A172 (cell line): ENCODE results near the gene SKI. TPM values are rescaled to one million over a fixed set of nuclear protein-coding genes. Genes with fewer than 3 reads are reported as not detected.
A peak's percentile ranks its signal among the peaks of the same experiment; 100 is the strongest.

Experiments
- DNase-seq: peaks from one replicate; pipeline ENCODE4 v3.0.0-alpha.2; 2015; ENCODE audit warnings: low spot score
- total RNA-seq: library from RNA; depleted of rRNA; stranded (reverse); fragments of >200 nt; shearing (Covaris generic); gene quantifications from 2 replicates; pipeline ENCODE4 v1.2.3, GENCODE V29; 2014; rRNA removed

SKI gene
- 4.1 and 14.8 TPM in 2 replicates for total RNA-seq

DNA sequence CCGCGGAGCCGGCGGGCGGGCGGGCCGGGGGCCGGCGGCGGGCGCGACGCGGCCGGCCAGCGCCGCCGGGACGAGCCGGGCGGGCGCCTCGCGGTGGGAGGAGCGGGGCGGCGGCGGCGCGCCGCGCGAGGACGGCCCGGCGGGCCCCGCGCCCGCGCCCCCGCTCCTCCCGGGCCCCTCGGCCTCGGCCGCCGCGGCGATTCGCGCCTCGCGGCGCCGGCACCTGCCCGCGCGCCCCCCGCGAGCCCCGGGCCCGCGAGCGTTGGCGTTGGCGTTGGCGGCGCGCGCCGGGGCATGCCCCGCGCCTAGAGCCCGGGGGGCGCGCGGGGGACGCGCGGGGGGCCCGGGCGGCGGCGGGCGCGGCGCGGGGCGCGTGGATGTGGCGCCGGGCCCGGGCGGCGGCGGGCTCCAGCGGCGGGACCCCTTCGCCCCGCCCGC lies at the start of gene SKI:
Gene SKI, plus strand, starts transcription at position 163 of the 438 bp plus-strand sequence. CDS start 448 bp downstream, outside the sequence.
- no peak for DNase-seq

GRCh38 chr1:2178875-2179274 lies 49.2 kb upstream of the SKI start:
- no peak for DNase-seq

GRCh38 chr1:2179283-2180013 lies 48.7 kb upstream of the SKI start:
- no peak for DNase-seq

GRCh38 chr1:2180297-2181245 lies 47.5 kb upstream of the SKI start:
- peak; percentile 59 for DNase-seq

GRCh38 chr1:2181271-2181670 lies 46.8 kb upstream of the SKI start:
- no peak for DNase-seq

DNA sequence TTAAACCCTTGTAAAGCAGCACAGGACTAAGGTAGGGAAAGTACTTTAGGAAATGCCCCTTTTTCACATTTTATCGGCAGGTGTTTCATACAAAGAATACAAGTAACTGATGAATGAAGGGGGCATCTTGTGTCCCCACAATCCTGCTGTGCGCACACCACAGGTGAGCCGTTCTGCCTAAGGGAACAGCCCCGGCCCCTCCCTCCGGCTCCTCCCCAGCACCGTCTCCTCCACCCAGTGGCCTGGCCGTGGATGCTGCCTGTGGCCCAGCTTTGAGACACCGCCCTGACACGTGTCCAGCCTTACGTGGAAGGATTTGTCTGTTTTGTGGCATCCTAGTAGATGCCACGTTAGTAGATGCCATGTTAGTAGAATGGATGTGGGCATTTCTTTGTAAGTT lies 46.4 kb upstream of the SKI start:
- DNase-seq: no peak

- DNase-seq: no peak
These were observed 45.7 kb upstream of the SKI start for GRCh38 chr1:2182376-2182775.

- DNase-seq: no peak
These were observed 44.2 kb upstream of the SKI start for GRCh38 chr1:2183937-2184334.

DNA sequence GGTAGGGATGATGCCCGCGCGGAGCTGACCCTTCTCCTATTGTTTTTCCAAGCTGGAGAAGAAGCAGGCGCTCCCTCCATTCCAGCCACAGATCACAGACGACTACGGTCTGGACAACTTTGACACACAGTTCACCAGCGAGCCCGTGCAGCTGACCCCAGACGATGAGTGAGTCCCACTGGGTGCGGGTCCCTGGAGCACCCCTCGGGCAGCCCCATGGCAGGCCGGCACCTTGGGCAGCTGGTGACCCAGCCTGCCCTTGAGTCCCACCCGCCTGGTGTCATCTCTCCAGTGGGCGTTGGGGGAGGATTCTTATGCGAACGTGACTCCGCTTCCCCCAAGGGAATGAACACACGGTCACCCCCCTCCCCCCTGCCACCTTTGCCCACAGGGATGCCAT lies 43.6 kb upstream of the SKI start:
- no peak for DNase-seq

DNA sequence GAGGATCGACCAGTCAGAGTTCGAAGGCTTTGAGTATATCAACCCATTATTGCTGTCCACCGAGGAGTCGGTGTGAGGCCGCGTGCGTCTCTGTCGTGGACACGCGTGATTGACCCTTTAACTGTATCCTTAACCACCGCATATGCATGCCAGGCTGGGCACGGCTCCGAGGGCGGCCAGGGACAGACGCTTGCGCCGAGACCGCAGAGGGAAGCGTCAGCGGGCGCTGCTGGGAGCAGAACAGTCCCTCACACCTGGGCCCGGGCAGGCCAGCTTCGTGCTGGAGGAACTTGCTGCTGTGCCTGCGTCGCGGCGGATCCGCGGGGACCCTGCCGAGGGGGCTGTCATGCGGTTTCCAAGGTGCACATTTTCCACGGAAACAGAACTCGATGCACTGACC lies 43.2 kb upstream of the SKI start:
- no peak for DNase-seq

- DNase-seq: no peak
These were observed 42.0 kb upstream of the SKI start for GRCh38 chr1:2185880-2186855.

DNA sequence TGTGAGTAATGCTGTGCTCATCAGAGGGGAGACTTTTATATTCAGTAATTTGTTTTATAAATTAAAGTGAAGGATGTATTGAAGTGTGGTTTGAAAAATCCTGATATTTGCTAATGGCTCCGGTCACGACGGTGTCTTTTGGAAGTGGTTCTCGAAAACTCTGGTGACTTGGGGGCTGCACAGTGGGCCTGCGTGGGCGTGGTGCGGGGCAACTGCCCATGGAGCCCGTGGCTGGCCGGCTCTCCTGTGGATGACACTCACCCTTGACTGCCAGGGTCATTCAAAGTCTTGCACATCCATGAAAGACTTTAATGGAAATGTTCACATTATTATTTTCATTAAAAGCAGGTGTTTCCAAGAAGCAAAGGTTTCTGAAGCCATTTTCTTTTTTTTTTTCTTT lies 41.2 kb upstream of the SKI start:
- no peak for DNase-seq

DNA sequence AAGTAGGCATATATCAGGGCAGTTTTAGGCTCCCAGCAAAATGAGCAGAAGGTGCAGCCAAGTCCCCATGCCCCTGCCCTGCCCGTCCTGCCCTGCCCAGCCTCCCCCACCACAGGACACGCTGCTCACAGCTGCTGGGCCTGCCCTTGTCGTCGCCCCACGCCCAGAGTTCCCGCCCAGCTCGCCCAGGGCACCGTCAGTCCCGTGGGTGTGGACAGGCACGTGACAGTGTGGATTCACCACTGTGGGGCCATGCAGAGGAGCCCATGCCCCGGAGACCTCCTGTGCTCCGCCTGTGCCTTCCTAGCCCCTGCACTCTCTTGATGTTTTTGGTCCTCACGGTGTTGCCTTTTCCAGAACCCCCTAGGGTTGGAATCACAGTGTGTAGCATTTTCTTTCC lies 40.5 kb upstream of the SKI start:
- DNase-seq: no peak

DNA sequence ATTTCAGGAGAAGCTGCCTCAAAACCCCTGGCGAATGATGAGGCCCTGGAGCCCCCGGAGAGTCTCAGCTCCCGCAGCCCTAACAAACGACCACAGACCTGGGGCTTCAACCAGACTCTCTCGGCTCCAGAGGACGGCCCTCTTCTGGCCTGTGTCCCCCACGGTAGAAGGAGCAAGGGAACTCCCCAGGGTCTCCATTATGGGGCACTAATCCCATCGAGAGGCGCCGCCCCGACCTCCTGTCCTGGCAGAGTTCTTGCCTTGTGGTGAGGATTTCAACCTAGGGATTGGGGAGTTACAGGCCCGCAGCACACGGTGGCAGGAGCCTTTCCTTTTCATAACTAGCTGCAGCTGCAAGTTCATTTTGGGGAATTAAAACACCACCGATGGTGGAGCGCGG lies 39.8 kb upstream of the SKI start:
- DNase-seq: no peak

DNA sequence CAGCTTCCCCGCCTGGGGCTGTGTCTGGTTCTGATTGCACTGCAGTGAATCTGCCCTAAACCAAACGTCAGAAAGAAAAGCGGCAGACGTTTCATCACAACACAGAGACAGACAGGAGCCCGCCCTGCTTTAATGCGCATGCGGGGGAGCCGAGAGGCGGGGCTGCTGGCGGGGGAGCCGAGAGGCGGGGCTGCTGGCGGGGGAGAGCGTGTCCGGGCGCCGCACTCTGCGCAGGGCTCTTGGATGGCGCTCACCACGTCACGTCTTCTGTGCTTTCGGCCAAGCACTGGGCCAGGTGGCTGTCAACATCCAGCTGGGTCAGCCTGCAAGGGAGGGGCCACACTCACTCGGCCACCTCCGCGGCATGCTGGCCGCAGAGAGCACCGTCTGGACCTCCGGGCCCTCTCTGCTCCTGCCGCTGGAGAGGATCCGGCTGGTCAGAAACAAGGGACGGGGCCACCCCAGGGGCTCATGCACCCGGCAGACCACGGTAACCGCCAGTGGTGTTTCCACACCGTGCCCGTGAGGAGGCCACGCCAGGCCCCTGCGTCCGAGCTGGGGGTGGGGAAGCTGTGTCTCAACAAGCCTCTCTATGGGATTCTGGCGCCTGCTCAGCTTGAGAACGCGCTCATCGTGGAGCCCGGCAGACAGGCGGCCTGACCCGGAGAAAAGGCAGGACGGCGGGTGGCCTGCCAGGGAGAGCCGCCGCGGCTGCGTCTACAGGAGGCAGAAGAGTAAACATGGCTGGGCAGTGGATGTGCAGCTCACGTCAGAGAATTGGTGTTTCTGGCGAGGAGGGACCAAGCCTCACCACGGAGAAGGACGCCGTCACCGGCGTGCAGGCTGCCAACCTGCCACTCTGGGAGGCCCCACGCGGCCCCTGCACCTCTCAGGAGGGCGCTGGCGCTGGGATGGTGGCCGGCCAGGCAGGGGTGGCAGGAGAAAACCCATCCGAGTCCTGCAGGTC lies 38.4 kb upstream of the SKI start:
- DNase-seq: peak; percentile 85

DNA sequence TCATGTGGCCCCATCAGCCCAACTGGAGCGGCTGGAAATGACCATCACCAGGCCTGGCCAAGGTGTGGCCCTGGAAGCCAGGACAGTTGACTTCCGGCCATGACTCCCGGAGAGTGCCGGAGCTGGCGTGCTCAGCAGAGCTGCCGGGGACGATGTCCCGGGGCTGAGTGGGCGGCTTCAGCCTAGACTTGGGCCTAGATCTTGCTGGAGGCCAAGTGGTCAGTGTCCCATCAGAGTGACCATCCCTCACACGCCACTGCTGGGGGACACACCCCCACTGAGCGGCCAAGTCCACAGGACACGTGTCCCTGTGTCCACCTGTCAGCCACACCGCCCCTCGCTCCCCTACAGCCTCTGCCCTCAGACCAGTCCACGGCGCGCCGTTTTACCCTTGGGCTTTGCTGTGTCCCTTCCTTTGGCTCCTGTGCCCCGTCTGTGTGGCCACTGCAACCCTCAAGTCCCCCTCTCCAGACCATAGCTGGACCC lies 37.6 kb upstream of the SKI start:
- no peak for DNase-seq

DNA sequence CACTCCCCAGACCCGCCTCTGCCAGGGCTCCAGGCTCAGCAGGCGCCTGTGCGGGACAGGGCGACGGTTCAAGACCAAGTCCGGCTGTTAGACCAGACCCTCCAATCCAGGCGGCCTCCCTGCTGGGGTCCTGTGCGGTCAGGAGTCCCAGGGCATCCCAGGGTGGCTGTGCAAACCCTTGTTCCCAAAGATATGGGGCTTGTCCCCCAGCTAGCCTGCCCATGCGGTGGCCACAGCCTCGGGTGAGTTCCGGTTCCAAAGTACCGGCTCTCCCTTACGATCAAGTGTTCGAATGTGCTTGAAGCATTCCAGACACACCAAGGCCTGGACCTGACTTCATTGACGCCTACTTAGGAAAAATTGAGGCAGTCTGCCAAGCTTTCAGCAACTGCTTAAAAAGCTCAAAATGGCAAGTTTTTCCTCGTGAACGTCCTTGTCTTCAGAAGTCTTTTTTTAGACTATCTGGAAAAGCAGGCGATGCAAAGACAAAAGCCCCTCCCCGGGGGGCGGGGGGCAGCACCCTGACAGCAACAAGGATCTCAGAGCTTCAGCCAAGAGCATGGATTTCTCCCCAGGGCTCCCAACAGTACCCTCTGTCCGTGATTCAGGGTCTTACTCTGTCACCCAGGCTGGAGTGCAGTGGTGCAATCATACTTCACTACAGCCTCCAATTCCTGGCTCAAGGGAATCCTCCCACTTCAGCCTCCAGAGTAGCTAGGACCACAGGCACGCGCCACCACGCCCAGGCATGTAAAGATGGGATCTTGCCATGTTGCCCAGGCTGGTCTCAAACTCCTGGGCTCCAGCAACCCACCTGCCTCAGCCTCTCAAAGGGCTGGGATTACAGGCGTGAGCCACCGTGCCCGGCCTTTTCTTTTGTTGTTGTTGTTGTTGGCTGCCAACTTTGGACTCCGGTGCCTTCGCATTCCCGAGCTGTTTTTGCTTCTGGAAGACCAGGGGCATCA lies 35.8 kb upstream of the SKI start:
- DNase-seq: no peak

DNA sequence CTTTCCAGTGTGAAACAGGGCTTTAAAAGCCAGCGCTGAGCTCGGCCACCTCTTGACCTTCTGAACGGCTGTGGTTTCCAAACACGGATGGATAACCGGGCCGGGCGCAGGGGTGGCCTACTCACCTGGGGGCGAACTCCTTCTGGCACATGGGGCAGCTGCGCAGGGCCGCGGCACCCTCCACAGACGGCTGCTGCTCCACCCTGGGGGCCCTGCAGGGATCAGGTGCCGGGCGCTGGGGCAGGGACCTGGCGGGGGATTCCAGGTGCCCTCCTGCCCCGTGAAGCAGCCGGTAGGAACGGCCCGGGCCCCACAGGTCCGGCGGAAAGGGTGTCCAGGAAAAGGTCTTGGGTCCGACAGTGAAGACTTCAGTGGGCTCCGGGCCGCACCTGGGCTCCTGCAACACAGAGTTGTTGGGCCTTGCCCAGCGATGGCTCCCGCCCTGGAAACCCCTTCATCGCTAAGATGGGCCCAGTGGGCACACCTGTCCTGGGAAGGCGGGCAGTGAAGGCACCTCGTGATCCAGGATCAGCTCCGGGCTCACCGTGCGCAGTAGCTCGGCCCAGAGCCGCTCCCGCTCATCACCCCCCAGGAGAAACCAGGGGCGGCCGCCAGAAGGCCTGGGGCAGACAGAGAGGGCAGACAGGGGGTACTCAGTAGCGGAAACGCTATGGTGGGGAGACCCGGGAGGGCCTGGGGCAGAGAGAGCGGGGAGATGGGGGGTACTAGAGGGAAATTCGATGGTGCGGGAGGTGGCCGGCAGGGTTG lies 34.4 kb upstream of the SKI start:
- DNase-seq: no peak
